ENCODE measurements around the gene MYL12B. TPM values are rescaled to one million over a fixed set of nuclear protein-coding genes. Genes with fewer than 3 reads are reported as not detected.

Gene MYL12B
- total RNA-seq, 1 donor from 2014 or later = 123 TPM

DNA sequence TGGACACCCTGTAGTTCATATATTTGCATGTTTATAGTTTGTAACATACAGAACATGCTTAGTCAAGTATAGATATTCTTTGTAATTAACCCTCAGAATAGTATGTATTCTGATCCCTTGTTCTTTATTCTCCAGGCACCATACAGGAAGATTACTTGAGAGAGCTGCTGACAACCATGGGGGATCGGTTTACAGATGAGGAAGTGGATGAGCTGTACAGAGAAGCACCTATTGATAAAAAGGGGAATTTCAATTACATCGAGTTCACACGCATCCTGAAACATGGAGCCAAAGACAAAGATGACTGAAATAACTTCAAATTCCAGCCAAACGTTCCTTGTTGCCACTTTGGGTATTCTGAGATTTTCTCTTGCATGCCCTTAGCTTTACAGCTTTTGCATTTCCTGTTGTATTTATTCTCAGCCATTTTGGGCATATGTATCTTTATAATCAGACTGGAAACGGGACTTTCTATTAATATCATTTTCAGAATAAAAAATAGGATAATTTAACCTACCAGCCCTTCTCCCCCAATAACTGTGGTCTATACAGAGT lies 6.2 kb upstream of the MYL12B start:
- Mint-ChIP-seq H3K36me3 (ENCODE audit: unreplicated experiment) (no peaks in the 10 kb centered on the region), H3K4me3 (ENCODE audit: unreplicated experiment) (no peak overlapping the region), H3K27me3 (ENCODE audit: unreplicated experiment) (no peaks in the 10 kb centered on the region), H3K9me3 (ENCODE audit: unreplicated experiment) (no peaks in the 10 kb centered on the region), H3K27ac (ENCODE audit: unreplicated experiment) (no peak overlapping the region), H3K4me1 (ENCODE audit: low read depth, unreplicated experiment) (peaks cover 1% of the 10 kb centered on the region)
- no peak for DNase-seq
- TF ChIP-seq, protein P1, sequence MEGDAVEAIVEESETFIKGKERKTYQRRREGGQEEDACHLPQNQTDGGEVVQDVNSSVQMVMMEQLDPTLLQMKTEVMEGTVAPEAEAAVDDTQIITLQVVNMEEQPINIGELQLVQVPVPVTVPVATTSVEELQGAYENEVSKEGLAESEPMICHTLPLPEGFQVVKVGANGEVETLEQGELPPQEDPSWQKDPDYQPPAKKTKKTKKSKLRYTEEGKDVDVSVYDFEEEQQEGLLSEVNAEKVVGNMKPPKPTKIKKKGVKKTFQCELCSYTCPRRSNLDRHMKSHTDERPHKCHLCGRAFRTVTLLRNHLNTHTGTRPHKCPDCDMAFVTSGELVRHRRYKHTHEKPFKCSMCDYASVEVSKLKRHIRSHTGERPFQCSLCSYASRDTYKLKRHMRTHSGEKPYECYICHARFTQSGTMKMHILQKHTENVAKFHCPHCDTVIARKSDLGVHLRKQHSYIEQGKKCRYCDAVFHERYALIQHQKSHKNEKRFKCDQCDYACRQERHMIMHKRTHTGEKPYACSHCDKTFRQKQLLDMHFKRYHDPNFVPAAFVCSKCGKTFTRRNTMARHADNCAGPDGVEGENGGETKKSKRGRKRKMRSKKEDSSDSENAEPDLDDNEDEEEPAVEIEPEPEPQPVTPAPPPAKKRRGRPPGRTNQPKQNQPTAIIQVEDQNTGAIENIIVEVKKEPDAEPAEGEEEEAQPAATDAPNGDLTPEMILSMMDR (IDR thresholded peaks at IDR 0.05; ENCODE audit: partially characterized antibody, unreplicated experiment) = no peak

DNA sequence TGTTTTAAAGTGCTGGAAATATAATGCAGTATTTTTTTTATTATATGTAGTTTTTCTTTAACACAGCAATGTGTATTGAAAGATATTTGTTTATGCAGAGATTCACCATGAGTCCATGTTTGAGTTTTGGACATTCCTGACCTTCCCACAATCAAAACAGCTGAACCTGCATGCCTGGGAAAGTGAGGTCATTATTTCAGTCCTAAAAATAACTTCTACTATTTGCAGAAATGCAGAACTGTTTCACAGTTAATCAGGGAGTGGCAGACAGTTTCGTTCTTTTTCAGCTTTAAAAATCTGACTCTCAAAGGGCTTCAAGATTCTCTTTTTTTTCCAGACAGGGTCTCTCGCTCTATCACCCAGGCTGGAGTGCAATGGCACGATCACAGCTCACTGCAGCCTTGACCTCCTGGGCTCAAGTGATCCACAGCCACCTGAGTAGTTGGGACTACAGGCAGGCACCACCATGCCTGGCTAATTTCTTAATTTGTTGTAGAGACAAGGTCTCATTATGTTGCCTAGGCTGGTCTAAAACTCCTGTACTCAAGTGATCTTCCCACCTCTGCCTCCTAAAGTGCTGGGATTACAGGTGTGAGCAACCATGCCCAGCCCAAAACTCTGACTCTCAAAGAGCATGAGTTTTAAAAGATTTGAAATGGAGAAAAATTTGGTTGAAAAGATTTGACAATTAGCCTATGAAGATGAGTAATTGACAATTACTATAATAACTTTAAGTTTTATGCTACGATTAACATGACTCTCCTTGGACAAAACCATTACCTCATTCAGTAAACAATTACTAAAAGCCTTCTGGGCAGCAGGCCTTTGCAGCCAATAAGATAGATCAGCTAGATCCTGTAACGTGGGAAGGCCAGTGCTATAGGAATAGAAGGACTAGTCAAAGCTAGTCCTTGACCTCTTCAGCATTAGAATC lies 5.0 kb upstream of the MYL12B start:
- H3K27ac Mint-ChIP-seq (ENCODE audit: unreplicated experiment) = no peak overlapping the region
- TF ChIP-seq, protein P1 (IDR thresholded peaks at IDR 0.05; ENCODE audit: partially characterized antibody, unreplicated experiment) = no peak
- peaks cover 1% of the 10 kb centered on the region for H3K4me1 Mint-ChIP-seq (ENCODE audit: low read depth, unreplicated experiment)
- peaks cover 3% of the 10 kb centered on the region for H3K27me3 Mint-ChIP-seq (ENCODE audit: unreplicated experiment)
- no peaks in the 10 kb centered on the region for H3K36me3 Mint-ChIP-seq (ENCODE audit: unreplicated experiment)
- no peak for DNase-seq
- H3K4me3 Mint-ChIP-seq (ENCODE audit: unreplicated experiment) = no peak overlapping the region
- no peaks in the 10 kb centered on the region for H3K9me3 Mint-ChIP-seq (ENCODE audit: unreplicated experiment)

DNA sequence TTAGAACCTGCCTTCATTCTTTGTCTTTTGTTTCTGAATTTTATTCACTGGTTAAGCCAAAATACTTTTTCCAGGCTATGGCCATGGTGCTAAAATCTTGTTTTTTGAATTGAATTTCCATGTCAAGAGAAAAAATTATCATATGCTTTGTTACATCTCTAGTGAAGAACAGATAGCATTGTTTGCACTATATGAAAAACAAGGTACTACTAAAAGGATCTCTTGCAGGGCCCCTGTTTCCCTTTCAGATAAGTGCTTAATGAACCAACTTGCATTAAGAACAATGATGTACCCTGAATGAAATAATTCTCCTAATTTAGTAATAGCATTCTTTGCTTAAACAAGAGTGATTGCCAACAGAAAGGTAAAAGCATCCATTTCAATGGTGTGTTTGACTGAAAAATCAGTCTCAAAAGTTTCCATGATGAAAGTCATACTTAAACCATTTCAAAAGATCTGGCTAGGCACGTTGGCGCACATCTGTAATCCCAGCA lies 4.3 kb upstream of the MYL12B start:
- TF ChIP-seq, protein P1 (IDR thresholded peaks at IDR 0.05; ENCODE audit: partially characterized antibody, unreplicated experiment) = no peak
- DNase-seq = no peak
- no peaks in the 10 kb centered on the region for H3K36me3 Mint-ChIP-seq (ENCODE audit: unreplicated experiment)
- no peak overlapping the region for H3K4me3 Mint-ChIP-seq (ENCODE audit: unreplicated experiment)
- H3K9me3 Mint-ChIP-seq (ENCODE audit: unreplicated experiment) = no peaks in the 10 kb centered on the region
- H3K27me3 Mint-ChIP-seq (ENCODE audit: unreplicated experiment) = peaks cover 5% of the 10 kb centered on the region
- no peak overlapping the region for H3K27ac Mint-ChIP-seq (ENCODE audit: unreplicated experiment)
- H3K4me1 Mint-ChIP-seq (ENCODE audit: low read depth, unreplicated experiment) = peaks cover 2% of the 10 kb centered on the region

DNA sequence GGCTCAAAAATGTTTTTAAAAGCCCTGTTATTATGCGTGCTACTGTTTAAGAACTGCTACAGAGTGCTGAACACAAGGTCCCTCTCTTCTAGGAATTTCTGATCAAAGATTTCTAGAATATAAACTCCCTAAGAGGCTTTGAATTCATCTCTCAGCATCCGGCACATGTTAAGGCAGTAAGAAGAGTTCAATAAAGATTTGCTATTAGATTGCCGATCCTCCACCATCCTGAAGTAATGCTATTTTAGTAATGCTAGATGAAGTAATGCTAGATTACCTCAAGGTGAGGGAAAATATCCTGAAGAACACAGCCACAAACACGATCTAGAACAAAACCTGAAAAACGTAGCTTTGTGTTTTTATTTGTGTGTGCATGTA lies 949 bp upstream of the MYL12B start:
- H3K4me1 Mint-ChIP-seq (ENCODE audit: low read depth, unreplicated experiment) = peaks cover 11% of the 10 kb centered on the region

More for the DNA sequence above, 949 bp upstream of the MYL12B start:
- TF ChIP-seq, protein P1 (IDR thresholded peaks at IDR 0.05; ENCODE audit: partially characterized antibody, unreplicated experiment) = no peak
- H3K36me3 Mint-ChIP-seq (ENCODE audit: unreplicated experiment) = no peaks in the 10 kb centered on the region
- H3K4me3 Mint-ChIP-seq (ENCODE audit: unreplicated experiment) = peak overlapping the region; percentile 93
- H3K27ac Mint-ChIP-seq (ENCODE audit: unreplicated experiment) = peak overlapping the region; percentile 77
- no peak for DNase-seq
- H3K27me3 Mint-ChIP-seq (ENCODE audit: unreplicated experiment) = peaks cover 8% of the 10 kb centered on the region
- no peaks in the 10 kb centered on the region for H3K9me3 Mint-ChIP-seq (ENCODE audit: unreplicated experiment)
